ENCODE measurements around the gene CD3D.
"Not testable (repeated sequence)": the region's sequence is repeated elsewhere in the genome, so short reads cannot be mapped to it uniquely, and the experiment has no call there.

The CD3D gene

DNA sequence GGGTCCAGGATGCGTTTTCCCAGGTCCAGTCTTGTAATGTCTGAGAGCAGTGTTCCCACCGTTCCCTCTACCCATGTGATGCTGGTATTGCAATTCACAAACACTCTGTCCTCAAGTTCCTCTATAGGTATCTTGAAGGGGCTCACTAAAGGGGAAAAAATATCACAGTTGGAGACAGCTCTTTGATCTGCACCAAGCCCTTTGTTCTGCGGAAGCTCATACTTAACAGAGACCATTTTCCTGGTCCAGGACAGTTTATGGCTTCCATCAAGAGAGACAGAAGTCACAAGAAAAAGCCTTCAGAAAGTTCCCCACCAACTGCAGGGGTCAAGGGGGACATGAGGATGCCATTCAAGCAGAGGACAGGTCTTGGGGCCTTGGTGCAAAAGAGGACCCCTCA, 2.1 kb downstream of the CD3D start:
- DNase-seq (ENCODE audit: low read depth, low spot score): no peak
- H3K27ac ChIP-seq: no peak overlapping the region

DNA sequence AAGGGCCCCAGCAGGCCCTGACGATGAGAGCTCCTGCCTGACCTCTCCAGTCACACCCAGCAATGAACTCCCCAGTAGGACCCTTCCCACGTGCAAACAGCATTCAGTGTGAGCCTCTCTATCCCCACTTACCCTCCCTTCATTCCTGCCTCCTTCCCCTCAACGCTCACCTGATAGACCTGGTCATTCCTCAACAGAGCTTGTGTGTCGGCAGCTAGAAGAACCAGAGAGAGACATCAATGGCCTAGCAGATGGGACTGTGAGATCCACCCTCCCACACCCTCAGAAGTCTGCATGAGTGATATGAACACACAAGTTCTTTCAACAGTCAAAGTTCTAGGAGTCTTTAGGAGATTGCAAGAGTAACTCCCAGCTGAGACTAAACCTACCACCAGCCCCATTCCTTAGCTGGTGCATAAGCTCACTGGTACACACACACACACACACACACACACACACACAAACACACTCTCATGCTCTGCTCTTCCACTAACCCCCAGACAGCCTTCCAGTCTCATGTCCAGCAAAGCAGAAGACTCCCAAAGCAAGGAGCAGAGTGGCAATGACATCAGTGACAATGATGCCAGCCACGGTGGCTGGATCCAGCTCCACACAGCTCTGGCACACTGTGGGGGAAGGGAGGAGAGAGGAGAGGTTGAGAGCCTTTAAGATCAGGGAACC, 3.1 kb downstream of the CD3D start:
- DNase-seq (ENCODE audit: low read depth, low spot score): no peak
- H3K27ac ChIP-seq: no peak overlapping the region

DNA sequence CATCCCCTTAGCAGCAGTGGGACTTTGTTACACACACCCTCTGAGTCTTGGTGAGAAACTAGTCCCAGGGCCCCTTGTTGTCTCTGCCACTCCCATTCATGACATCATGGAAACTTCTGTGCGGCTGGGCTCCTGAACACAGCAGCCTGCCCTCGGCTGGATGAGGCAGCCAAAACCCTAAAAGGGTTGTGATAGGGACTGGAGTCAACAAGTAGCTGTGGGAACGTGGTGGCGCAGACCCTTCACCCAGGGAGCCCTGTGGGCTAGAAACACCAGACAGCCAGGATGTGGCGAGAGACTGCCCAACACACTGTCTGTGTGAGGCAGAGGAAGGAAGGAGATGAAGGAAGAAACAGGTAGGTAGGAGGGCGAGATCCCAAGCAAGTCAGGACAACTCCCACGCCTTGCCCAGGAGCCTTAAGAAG, 3.9 kb downstream of the CD3D start:
- no peak for DNase-seq (ENCODE audit: low read depth, low spot score)
- H3K27ac ChIP-seq: no peak overlapping the region

DNA sequence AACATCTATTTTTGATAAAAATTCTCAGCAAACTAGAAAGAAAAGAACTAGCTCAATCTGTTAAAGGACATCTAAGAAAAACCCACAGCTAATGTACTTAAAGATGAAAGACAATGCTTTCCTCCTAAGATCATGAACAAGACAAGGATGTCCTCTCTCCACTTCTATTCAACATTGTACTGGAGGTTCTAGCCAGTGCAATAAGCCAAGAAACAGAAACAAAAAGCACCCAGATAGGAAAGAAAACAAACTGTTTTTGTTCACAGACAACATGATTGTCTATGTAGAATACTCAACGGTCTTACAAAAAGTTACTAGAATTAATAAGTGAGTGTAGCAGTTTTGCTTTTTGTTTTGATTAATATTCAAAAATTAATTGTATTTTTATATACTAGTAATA, 7.8 kb downstream of the CD3D start:
- no peak overlapping the region for H3K27ac ChIP-seq
- DNase-seq (ENCODE audit: low read depth, low spot score): no peak

DNA sequence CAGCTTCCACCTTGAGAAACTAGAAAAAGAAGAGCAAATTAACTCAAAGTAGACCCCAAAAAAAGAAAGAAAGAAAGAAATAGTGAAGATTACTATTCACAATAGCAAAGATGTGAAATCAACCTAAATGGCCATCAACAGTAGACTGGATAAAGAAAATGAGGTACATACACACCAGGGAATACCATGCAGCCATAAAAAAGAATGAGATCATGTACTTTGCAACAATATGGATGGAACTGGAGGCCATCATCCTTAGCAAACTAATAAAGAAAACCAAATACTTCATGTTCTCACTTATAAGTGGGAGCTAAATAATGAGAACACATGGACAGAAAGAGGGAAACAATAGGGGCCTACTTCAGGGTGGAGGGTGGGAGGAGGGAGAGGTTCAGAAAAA, 13.8 kb downstream of the CD3D start:
- DNase-seq (ENCODE audit: low read depth, low spot score): no peak
- H3K27ac ChIP-seq: no peak overlapping the region

DNA sequence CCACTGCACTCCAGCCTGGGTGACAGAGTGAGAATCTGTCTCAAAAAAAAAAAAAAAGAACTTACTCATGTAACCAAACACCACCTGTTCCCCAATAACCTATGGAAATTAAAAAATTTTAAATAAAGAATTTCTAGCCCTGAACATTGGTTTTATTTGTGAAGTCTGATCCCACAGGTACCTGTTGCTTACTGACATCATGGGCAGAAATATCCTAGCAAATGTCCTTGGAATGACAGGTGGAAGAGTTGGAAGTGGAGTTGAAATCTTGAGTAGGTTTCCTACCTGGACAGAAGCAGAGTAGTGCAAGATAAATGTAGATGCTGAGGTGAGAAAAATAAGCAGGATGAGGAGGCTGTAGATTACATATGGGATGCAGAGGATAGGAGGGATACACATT, 17.2 kb downstream of the CD3D start:
- no peak overlapping the region for H3K27ac ChIP-seq
- DNase-seq (ENCODE audit: low read depth, low spot score): no peak

DNA sequence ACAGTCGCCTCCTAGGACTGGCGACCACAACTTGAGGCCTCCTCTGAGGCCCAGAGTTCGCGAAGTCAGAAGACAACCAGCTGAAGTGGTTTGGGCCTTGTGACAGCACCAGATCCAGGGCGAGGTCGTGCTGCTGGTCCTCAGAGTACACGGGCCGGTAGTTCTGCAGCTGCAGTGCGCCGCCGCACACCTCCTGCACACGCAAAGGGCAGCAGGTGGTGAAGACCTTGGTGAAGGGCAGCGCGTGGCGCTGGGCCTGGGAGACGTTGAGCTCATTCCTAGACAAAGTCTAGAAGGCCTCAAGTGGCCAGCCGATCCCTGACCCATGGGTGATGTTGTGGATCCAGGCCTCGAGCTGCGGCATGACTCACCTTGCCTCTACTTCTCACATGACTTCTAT, 19.8 kb downstream of the CD3D start:
- H3K27ac ChIP-seq: no peak overlapping the region
- no peak for DNase-seq (ENCODE audit: low read depth, low spot score)

DNA sequence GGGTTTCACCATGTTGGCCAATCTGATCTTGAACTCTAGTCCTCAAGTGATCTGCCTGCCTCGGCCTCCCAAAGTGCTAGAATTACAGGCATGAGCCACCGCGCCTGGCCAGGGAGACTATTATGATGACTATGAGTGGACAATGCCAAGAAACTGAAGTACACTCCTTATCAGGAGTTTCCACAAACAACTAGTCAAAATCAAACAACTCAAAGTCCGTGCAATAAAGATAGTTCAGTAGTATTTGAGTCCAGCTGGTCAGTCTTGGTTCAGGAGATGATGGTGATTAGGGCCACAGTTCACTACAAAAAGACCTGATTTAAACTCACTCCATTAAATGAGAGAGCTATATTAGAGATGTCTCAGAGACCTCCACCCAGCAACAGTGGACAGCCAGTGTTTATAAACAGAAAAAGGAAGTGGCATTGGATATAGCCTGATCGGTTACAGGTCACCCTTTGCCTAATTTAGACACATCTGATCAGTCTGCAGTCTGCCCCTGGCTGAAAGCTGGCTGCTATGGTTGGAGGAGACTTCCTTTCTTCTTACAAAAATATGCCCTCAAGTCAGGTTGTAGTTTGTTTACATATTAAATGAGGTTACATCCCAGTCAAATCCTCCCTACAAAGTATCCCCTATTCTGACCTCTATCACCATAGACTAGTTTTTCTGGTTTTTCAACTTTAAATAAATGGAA, 21.0 kb downstream of the CD3D start:
- DNase-seq (ENCODE audit: low read depth, low spot score): no peak
- H3K27ac ChIP-seq: no peak overlapping the region

DNA sequence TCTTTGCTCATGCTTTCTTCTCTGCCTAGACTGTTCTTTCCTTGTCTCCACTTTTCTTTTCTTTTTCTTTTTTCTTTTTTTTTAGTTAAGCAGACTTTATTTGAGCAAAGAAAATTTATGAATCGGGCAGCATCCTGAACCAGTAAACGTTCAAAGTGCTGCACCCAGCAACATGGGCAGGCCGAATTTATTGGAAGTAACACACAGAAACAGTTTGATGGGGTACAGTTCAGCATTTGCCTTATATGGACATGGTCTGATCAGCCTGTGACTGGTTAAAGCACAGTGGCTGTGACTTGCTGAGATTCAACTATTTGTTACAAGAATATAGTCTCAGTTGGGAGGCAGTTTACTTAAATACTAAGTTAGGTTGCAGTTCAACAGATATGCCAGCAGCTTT, 22.0 kb downstream of the CD3D start:
- H3K27ac ChIP-seq: no peak overlapping the region
- DNase-seq (ENCODE audit: low read depth, low spot score): no peak

DNA sequence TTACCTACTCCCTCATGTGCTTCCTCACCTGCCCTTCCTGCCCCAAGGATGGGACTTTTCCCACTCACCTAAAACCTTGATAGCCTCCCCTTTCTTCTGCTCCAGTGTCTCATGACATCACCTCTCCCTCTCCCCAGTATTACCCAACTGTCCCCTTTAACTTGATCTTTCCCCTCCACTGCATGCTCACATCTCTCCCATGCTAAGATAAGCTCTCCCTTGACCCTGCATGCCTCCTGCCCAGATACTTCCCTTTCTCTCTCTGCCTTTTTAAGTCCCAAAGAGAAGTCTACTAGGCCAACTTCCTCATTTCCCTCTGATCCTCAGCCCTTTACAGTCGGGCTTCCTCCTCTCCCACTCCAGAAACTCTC, 23.2 kb downstream of the CD3D start:
- no peak for DNase-seq (ENCODE audit: low read depth, low spot score)
- no peak overlapping the region for H3K27ac ChIP-seq

DNA sequence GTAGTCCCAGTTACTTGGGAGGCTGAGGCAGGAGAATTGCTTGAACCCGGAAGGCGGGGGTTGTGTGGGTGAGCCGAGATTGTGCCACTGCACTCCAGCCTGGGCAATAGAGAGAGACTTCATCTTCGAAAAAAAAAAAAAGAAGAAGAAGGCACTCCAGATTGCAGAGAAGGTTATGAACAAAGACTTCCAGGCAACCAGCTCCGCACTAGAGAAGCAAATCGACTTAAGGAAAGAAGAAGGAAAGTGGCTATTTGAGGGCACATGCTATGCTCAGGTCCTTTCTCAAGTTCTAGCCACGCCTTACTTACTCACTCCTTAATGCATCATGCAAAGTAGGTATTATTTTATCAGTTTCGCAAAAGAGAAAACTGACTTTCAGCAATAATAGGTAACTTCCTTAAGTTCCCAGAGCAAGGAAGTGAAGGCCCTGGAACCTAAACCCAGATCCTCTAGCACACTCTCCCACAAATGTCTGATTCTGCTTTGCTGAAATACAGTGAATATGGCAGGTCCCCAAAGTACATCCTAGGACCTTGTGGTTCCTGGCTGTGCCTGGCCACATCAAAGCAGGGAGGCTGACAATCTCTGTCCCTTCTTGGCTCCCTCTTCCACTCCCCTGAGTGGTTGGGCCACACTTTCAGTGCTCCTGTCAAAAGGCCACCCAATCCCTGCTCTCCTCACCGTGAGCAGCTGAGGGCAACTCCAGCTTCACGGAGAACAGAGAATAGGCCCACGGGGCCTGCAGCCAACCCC, 23.7 kb downstream of the CD3D start:
- H3K27ac ChIP-seq: no peak overlapping the region
- no peak for DNase-seq (ENCODE audit: low read depth, low spot score)

DNA sequence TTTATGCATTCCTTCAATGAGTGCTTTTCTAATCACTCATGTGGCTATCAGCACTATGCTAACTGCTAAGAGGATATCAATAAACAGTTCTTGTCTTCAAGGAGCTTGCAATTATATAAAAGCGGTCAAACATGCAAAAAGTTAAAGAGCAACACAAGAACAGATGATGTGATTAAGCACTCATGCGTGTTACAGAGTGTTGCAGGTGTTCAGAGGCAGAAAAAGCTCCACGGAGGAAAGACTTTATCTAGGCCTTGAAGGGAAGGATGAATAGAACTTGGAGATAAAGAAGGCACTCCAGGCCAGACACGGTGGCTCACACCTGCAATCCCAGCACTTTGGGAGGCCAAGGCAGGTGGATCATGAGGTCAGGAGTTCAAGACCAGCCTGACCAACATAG, 24.4 kb downstream of the CD3D start:
- no peak for DNase-seq (ENCODE audit: low read depth, low spot score)
- no peak overlapping the region for H3K27ac ChIP-seq

DNA sequence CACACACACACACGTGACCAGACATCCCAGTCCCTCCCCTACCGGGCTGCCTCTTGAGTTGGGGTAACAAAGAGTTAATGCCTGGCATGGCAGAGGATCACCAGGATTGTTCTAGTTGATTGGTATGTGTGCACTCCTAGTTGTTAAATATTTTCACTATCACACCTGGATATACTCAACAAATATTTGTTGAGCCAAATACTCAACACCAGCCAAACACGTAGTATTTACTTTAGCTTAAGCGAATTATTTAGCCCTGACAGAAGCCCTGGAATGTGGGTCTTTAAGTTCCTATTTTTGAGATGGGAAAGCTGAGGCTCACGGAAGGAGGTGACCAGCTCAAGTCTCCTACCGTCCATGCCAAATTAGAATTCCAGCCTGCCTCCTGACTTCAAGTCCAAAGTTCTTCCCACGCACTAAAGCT, 27.5 kb downstream of the CD3D start:
- no peak overlapping the region for H3K27ac ChIP-seq

DNA sequence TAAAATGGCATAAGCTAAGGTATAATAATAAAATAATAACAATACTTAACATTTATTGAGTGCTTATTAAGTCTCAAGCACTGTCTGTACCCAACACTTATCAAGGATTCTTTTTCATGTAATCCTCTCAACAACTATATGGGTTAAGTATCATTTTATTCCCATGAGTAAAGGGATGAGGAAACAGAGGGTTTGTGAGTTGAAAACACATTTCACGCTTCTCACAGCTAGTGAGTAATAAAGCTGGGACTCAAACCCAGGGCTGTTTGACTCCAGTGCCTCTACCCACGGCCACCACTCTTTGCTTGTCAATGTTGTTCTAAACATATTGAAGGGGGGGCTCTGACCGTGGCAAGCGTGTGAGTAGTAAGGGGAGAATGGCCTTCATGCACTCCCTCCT, 29.3 kb downstream of the CD3D start:
- no peak for DNase-seq (ENCODE audit: low read depth, low spot score)
- H3K27ac ChIP-seq: no peak overlapping the region

More for the DNA sequence above, 27.5 kb downstream of the CD3D start:
- DNase-seq (ENCODE audit: low read depth, low spot score): no peak

DNA sequence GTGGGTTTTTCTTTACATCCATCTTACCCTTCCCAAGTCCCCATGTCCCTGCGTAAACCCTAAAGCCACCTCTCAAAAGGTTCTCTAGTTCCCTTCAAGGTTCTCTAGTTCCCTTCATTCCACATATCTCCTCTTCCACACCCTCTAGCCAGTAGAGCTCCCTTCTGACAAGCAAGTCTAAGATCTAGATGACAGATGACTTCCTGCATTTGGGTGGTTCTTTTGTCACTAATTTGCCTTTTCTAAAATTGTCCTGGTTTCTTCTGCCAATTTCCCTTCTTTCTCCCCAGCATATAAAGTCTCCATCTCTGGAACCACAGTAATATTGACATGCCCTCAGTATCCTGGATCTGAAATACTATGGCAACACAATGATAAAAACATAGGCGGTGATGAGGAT, 30.2 kb downstream of the CD3D start:
- DNase-seq (ENCODE audit: low read depth, low spot score): no peak
- H3K27ac ChIP-seq: no peak overlapping the region

DNA sequence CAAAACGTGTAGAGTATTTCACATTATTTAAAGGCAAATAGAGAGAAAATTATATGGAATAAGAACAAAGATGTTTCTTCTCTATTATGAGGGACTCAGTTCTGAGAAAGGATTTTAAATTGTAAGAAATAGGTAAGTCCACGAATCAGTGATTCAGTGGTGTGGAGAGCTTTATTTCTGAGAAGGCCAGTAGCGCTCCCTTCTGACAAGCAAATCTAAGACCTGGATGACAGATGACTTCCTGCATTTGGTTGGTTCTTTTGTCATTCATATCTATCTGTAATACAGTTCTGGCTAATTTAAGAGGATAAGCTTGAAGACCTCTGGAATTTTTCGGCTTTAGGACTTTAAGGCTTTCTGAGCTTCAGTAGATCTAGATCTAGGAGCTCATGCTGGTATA, 31.0 kb downstream of the CD3D start:
- no peak overlapping the region for H3K27ac ChIP-seq
- no peak for DNase-seq (ENCODE audit: low read depth, low spot score)

DNA sequence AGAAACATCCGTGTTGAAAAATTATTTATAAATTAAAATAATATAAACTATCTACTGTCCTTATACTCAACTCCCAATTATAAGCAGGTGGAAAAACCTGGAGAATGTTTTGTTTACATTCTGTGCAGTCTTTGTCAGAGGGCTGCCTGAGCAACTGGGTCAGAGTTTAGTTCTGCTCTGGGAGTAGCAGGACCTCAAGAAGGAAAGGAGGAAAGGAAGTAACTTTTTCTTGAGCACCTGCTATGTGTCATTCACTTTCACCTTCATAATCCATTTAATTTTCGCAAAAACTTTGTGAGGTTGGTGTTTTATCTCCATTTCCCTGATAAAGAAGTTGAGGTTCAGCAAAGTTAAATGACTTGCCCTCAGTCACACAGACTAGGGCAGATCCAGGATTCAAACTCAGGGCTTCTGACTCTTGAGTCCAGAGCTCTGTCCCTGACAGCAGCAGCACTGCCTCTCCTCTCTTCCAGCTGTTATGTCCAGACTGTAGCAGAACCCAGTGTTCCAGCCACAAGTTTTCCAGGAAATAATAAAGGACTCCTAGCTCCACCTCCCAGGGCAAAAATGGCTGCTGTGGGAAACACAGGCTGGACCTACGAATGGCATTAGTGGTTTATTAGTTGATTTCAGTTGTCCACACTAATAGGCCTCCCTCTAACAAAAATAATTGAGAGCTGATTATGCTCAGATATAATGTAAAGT, 31.6 kb downstream of the CD3D start:
- no peak for DNase-seq (ENCODE audit: low read depth, low spot score)
- no peak overlapping the region for H3K27ac ChIP-seq

DNA sequence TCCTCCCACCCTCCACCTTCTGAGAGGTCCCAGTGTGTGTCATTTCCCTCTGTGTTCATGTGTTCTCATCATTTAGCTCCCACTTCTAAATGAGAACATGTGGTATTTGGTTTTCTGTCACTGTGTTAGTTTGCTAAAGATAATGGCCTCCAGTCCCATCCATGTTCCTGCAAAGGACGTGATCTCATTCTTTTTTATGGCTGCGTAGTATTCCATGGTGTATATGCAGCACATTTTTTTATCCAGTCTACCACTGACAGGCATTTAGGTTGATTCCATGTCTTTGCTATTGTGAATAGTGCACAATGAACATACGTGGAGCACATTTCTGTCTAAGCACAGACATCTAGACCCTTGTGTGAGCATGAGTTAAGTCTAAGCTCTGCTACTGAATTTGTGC, 32.2 kb downstream of the CD3D start:
- H3K27ac ChIP-seq: no peak overlapping the region
- DNase-seq (ENCODE audit: low read depth, low spot score): no peak

DNA sequence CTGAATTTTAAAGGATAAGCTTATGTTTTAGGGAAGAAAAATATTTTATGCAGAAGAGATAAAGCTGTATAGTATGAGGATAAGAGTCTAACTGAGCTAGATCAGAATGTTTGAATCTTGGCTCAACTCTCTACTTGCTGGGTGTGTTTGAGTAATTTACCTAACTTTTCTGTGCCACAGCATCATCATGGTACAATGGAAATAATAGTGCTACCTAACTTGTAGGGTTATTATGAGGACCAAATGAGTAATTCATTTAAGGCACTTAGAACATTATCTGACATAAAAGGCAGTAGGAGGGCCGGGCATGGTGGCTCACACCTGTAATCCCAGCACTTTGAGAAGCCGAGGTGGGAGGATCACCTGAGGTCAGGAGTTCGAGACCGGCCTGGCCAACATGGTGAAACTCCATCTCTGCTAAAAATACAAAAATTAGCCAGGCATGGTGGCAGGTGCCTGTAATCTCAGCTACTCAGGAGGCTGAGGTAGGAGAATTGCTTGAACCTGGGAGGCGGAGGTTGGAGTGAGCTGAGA, 33.4 kb downstream of the CD3D start:
- DNase-seq (ENCODE audit: low read depth, low spot score); H3K27ac ChIP-seq: not testable (repeated sequence)

DNA sequence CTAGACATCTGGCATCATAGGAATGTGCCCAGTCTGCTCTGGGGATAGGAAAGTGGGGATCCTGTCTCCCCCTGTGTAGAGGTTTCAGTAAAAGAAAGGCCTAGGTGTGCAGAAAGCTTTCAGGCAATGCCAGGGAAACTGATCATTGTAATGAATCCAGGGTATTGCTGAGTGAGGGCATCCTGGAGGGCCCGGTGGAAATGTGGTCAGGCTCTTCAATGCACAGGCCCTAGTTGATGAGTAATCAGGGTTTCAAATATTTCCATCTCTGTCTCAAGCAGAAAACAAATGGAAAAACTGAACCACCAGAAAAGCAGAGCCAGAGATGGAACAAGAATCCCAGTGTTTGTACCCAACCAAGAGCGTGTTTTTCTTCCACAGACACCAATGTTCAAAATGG, 35.9 kb downstream of the CD3D start:
- no peak for DNase-seq (ENCODE audit: low read depth, low spot score)
- H3K27ac ChIP-seq: no peak overlapping the region

DNA sequence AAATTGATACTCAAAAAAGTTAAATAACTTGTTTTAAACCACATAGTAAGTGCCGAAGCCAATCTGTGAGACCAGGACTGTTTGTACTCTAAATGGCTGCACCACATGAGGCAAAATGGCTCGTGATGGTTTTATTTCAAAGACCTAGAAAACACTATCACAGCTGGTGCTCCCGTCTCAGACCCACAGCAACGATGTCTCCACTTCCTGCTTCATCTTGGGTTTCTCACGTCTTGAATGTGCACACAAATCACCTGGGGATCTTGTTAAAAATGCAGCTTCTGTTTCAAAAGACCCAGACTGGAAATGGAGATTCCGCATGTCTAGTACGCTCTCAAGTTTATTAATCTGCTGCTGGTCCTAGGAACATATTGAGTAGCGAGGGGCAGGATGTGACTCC, 36.8 kb downstream of the CD3D start:
- H3K27ac ChIP-seq: no peak overlapping the region
- DNase-seq (ENCODE audit: low read depth, low spot score): no peak

Measured in epithelial cell of prostate (primary cell).